ENCODE data around the gene TFIP11. TPM values are rescaled to one million over a fixed set of nuclear protein-coding genes. Genes with fewer than 3 reads are reported as not detected.

Gene TFIP11
- total and polyA plus RNA-seq, 10 of the 15 experiments (the other 5 are each of a cell fraction or from before 2014, with no cell fraction given) = 14.2 to 43.3 (median 31.9) TPM

DNA sequence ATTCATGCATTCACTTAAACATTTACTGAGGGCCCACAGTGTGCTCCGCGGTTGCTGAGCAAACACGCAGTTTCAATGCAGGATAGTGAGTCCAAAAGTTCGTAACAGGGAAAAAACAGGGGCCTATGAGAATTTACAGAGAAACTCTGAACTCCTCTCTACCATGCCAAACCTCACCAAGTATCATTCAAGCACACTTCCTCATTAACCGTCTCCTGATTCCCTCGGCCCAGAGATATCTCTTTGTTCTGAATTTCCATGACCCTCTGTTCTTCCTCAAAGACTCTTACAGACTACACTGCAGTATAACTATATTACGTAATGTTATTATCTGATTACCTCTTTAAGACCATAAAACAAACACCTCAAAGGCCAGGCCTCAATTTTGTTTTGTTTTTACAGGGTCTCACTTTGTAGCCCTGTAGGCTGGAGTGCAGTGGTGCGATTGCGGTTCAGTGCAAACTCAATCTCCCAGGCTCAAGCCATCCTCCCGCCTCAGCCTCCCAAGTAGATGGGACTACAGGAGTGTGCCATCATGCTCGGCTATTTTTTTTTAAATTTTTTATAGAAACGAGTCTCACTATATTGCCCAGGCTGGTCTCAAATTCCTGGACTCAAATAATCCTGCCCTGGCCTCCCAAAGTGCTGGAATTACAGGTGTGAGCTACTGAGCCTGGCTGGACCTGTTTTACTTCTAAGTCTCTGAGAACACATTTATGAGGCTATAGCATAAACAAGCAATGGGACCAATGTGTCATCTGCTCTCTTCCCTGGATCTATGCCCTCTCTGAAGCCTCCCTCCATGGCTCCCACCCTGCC lies 32.3 kb downstream of the TFIP11 start:
- ChIA-PET POLR2A (interaction anchor here (0.5 to 1.1 kb wide), 5 partner anchors 24 to 186 kb away, joined by 3 to 8 read pairs (median 3); no protein-coding TSS in a partner anchor), SMC1A (ENCODE audit: uncharacterized antibody, unreplicated experiment) (interaction anchor here (0.8 to 4.3 kb wide), 7 partner anchors 14 to 194 kb away, joined by 3 to 17 read pairs (median 6); no protein-coding TSS in a partner anchor), CTCF (interaction anchor here (1.0 to 7.1 kb wide), 18 partner anchors 9 to 194 kb away, joined by 3 to 47 read pairs (median 4); partner anchors contain the start of gene TFIP11), RAD21 (ENCODE audit: unreplicated experiment) (interaction anchor here (0.8 to 2.0 kb wide), 6 partner anchors 17 to 194 kb away, joined by 3 to 10 read pairs (median 4); no protein-coding TSS in a partner anchor)
- H3K9ac ChIP-seq (ENCODE audit: control insufficient read depth, insufficient read depth, low read length) = peak overlapping the region; percentile 84
- no peaks in the 10 kb centered on the region for H4K20me1 ChIP-seq (ENCODE audit: control insufficient read depth, insufficient read depth)
- peaks cover 59% of the 10 kb centered on the region for H3K79me2 ChIP-seq (ENCODE audit: control insufficient read depth, insufficient read depth, low read length)
- WGBS (ENCODE audit: insufficient coverage, insufficient replicate concordance, low lambda C conversion rate, missing lambda C conversion rate) = 3% methylated on average over 12 of the region's 12 CpGs
- intact Hi-C loops (cut with micrococcal nuclease; ENCODE audit: unreplicated experiment) (loop anchor here (5.0 kb wide), 1 partner anchor 48 kb away; no protein-coding TSS in a partner anchor), in situ Hi-C loops (cut with MboI) (no loop called here)
- no peak for DNase-seq (ENCODE audit: low read depth, low spot score)
- no peaks in the 10 kb centered on the region for H3K27me3 ChIP-seq (replicated peaks in 1 of 2; ENCODE audit: control insufficient read depth in 2 of 2, insufficient read depth in 2 of 2, low read length in 1 of 2)
- ATAC-seq = peak; percentile 34
- H3K9me3 ChIP-seq (replicated peaks; ENCODE audit: control insufficient read depth, insufficient read depth, low read length) = no peaks in the 10 kb centered on the region
- no peak for TF ChIP-seq HSF1 (IDR thresholded peaks at IDR 0.05; ENCODE audit: low read depth, low read length)
- peak; percentile 70 for TF ChIP-seq ATF7 (IDR thresholded peaks at IDR 0.05; ENCODE audit: low read depth)
- TF ChIP-seq NBN (IDR thresholded peaks at IDR 0.05) = peak; percentile 31; the same call in 1 of the 2 replicates
- no peak for TF ChIP-seq GABPA (IDR thresholded peaks at IDR 0.05; ENCODE audit: low read depth)
- TF ChIP-seq SMAD5 (IDR thresholded peaks at IDR 0.05; ENCODE audit: low read depth) = no peak
- no peak for TF ChIP-seq CBX3 (IDR thresholded peaks at IDR 0.05; ENCODE audit: borderline replicate concordance, low read depth)
- no peak for TF ChIP-seq MEF2A (IDR thresholded peaks at IDR 0.05; ENCODE audit: insufficient read depth, low read depth, low read length)
- TF ChIP-seq KDM1A (IDR thresholded peaks at IDR 0.05; ENCODE audit: borderline replicate concordance) = no peak
- TF ChIP-seq, protein P1, sequence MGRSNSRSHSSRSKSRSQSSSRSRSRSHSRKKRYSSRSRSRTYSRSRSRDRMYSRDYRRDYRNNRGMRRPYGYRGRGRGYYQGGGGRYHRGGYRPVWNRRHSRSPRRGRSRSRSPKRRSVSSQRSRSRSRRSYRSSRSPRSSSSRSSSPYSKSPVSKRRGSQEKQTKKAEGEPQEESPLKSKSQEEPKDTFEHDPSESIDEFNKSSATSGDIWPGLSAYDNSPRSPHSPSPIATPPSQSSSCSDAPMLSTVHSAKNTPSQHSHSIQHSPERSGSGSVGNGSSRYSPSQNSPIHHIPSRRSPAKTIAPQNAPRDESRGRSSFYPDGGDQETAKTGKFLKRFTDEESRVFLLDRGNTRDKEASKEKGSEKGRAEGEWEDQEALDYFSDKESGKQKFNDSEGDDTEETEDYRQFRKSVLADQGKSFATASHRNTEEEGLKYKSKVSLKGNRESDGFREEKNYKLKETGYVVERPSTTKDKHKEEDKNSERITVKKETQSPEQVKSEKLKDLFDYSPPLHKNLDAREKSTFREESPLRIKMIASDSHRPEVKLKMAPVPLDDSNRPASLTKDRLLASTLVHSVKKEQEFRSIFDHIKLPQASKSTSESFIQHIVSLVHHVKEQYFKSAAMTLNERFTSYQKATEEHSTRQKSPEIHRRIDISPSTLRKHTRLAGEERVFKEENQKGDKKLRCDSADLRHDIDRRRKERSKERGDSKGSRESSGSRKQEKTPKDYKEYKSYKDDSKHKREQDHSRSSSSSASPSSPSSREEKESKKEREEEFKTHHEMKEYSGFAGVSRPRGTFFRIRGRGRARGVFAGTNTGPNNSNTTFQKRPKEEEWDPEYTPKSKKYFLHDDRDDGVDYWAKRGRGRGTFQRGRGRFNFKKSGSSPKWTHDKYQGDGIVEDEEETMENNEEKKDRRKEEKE (IDR thresholded peaks at IDR 0.05) = no peak
- TF ChIP-seq IKZF2 (IDR thresholded peaks at IDR 0.05) = peak; percentile 8 to 17; a peak in 1 of 4 replicates
- no peak for TF ChIP-seq JUND (IDR thresholded peaks at IDR 0.05; ENCODE audit: low read depth, low read length)
- no peak for TF ChIP-seq MYC (IDR thresholded peaks at IDR 0.05; ENCODE audit: insufficient read depth, insufficient read length, insufficient replicate concordance, low read length, severe bottlenecking)
- peak; percentile 80 for TF ChIP-seq SPI1 (IDR thresholded peaks at IDR 0.05; ENCODE audit: borderline replicate concordance, insufficient read depth, low read depth, low read length)
- TF ChIP-seq FOXK2 (IDR thresholded peaks at IDR 0.05) = no peak
- peak; percentile 19; the same call in 1 of the 2 replicates for TF ChIP-seq MXI1 (IDR thresholded peaks at IDR 0.05; ENCODE audit: low read depth, low read length)
- H3K27ac ChIP-seq (ENCODE audit: control insufficient read depth, insufficient read depth) = peak overlapping the region; percentile 88
- peak overlapping the region; percentile 97 for H3K4me2 ChIP-seq (ENCODE audit: control insufficient read depth, insufficient read depth)
- FAIRE-seq = no peak
- BruUV-seq (replicated peaks) = no TSS peak
- peak overlapping the region; percentile 97 for H3K4me3 ChIP-seq
- H3K4me1 ChIP-seq (ENCODE audit: control insufficient read depth, insufficient read depth, low read length) = peaks cover 30% of the 10 kb centered on the region
- H2AFZ ChIP-seq (ENCODE audit: control insufficient read depth, low read depth, low read length) = peak overlapping the region; percentile 80
- H3K36me3 ChIP-seq (ENCODE audit: control insufficient read depth in 2 of 2, insufficient read depth in 2 of 2, low read length in 1 of 2) = peaks cover 0 to 3% of the 10 kb centered on the region in 2 experiments; a peak in 2 of 4 replicates

All from GM12878 (cell line).